Caco-2 (cell line): Measurements from ENCODE around the gene MET. TPM values are rescaled to one million over a fixed set of nuclear protein-coding genes. Genes with fewer than 3 reads are reported as not detected.
"Not testable (repeated sequence)": the region's sequence is repeated elsewhere in the genome, so short reads cannot be mapped to it uniquely, and the experiment has no call there.

Source experiments
- BruUV-seq: library from RNA; stranded (reverse); fragments of 400-500 nt; replicated peaks from 2 replicates; lab custom pipeline; 2021; lab: Mats Ljungman, UMichigan
- CTCF ChIA-PET: fragments of 300-600 bp; sonication (Branson Sonifier 250); formaldehyde crosslinking; loops from one replicate; lab custom pipeline; 2022; ENCODE audit warnings: antibody characterized with exemption; lab: Charles Lee
- POLR2A ChIA-PET: fragments of 300-600 bp; sonication (Branson Sonifier 250); formaldehyde crosslinking; loops from one replicate; lab custom pipeline; 2022; ENCODE audit warnings: antibody characterized with exemption; lab: Charles Lee
- DNase-seq, 2 experiments: peaks; one replicate each; pipeline versions ENCODE4 v3.0.0 to v3.0.0-alpha.2; 2020 to 2022
- H3K27me3 ChIP-seq: replicated peaks from 2 replicates; pipeline ENCODE4 v1.6.0; 2011; ENCODE audit warnings: low read length; ENCODE audit not compliant: control insufficient read depth, insufficient read depth
- H3K36me3 ChIP-seq: 2 replicates; pipeline ENCODE4 v1.5.1; 2011; ENCODE audit warnings: low read length; ENCODE audit not compliant: control insufficient read depth, insufficient read depth
- H3K4me1 ChIP-seq: fragments of 250-450 bp; sonication (Bioruptor Pico); 2 replicates; pipeline ENCODE4 v1.5.1; 2020; ENCODE audit warnings: mild to moderate bottlenecking
- H3K4me3 ChIP-seq: 2 replicates; pipeline ENCODE4 v1.5.1; 2011; ENCODE audit warnings: low read depth, mild to moderate bottlenecking, control low read depth, low read length
- H3K9me3 ChIP-seq: fragments of 250-450 bp; sonication (Bioruptor Pico); 2 replicates; pipeline ENCODE4 v1.5.1; 2020; ENCODE audit warnings: mild to moderate bottlenecking, moderate library complexity
- H3K27ac Mint-ChIP-seq: one replicate; pipeline ENCODE4 v1.8.0; 2022; ENCODE audit warnings: mixed read lengths; ENCODE audit not compliant: unreplicated experiment
- H3K27me3 Mint-ChIP-seq: one replicate; pipeline ENCODE4 v1.8.0; 2022; ENCODE audit warnings: mixed read lengths; ENCODE audit not compliant: insufficient read depth, unreplicated experiment
- H3K36me3 Mint-ChIP-seq: one replicate; pipeline ENCODE4 v1.8.0; 2022; ENCODE audit warnings: mild to moderate bottlenecking, mixed read lengths; ENCODE audit not compliant: insufficient read depth, unreplicated experiment
- H3K4me1 Mint-ChIP-seq: one replicate; pipeline ENCODE4 v1.8.0; 2022; ENCODE audit warnings: low read depth, mixed read lengths; ENCODE audit not compliant: unreplicated experiment
- H3K4me3 Mint-ChIP-seq: one replicate; pipeline ENCODE4 v1.8.0; 2022; ENCODE audit warnings: mild to moderate bottlenecking, moderate library complexity, mixed read lengths; ENCODE audit not compliant: unreplicated experiment
- H3K9me3 Mint-ChIP-seq: one replicate; pipeline ENCODE4 v1.8.0; 2022; ENCODE audit warnings: mixed read lengths; ENCODE audit not compliant: unreplicated experiment
- CTCF ChIP-seq, 2 experiments: fragments of 200-600 bp in 1 of 2; IDR thresholded peaks; 1 replicate in 1 of 2; 2 replicates in 1 of 2; pipeline versions ENCODE4 v1.5.1 to v1.8.0; 2011 to 2022; ENCODE audit warnings: antibody characterized with exemption in 1 of 2, control low read depth in 1 of 2, inconsistent platforms in 1 of 2, low read depth in 1 of 2, low read length in 1 of 2, mild to moderate bottlenecking in 1 of 2, moderate library complexity in 1 of 2; ENCODE audit not compliant: insufficient read depth in 1 of 2, severe bottlenecking in 1 of 2, unreplicated experiment in 1 of 2
- intact Hi-C: fragments of 100-400 bp; cut with micrococcal nuclease; formaldehyde crosslinking; loops from one replicate; pipeline ENCODE4 v1.10.0; 2022; ENCODE audit not compliant: unreplicated experiment
- total RNA-seq: library from RNA; stranded (reverse); gene quantifications from 2 replicates; pipeline ENCODE4 v1.2.3, GENCODE V29; 2022

Gene MET
- total RNA-seq, 1 experiment from 2014 or later, result 82.9 TPM

- intact Hi-C loops, result loop anchor here (1.0 to 2.0 kb wide), 2 partner anchors 13 to 52 kb away; partner anchors contain the start of gene MET
- Mint-ChIP-seq H3K36me3 (peaks cover 25% of the 10 kb centered on the region), H3K27ac (peak overlapping the region; percentile 96), H3K4me1 (peaks cover 23% of the 10 kb centered on the region), H3K4me3 (peak overlapping the region; percentile 89)
- H3K27me3 Mint-ChIP-seq, BruUV-seq, H3K9me3 ChIP-seq, POLR2A ChIA-PET, H3K27me3 ChIP-seq, H3K9me3 Mint-ChIP-seq, H3K36me3 ChIP-seq: not testable (repeated sequence)
- TF ChIP-seq CTCF (IDR thresholded peaks at IDR 0.05; ENCODE audit: insufficient read depth in 1 of 2, low read depth in 1 of 2, low read length in 1 of 2, severe bottlenecking in 1 of 2, unreplicated experiment in 1 of 2), result peak in 1 of 2 experiments; percentile 22
- peak; percentile 89 to 94 for DNase-seq
- CTCF ChIA-PET, result interaction anchor here (1.3 kb wide), 1 partner anchor 52 kb away, joined by 4 read pairs; the partner anchor contains the start of gene MET
- Histone ChIP-seq H3K4me3 (peak overlapping the region; percentile 45), H3K4me1 (peaks cover 30% of the 10 kb centered on the region)
Measured at GRCh38 chr7:116723959-116724529, 52.0 kb downstream of the MET start.

- Histone ChIP-seq H3K36me3 (peaks cover 1% of the 10 kb centered on the region; the same call in 1 of the 2 replicates), H3K4me3 (peak overlapping the region; percentile 45), H3K4me1 (peaks cover 30% of the 10 kb centered on the region), H3K27me3 (no peaks in the 10 kb centered on the region), H3K9me3 (no peaks in the 10 kb centered on the region)
- H3K4me3 Mint-ChIP-seq, result peak overlapping the region; percentile 89
- no peaks in the 10 kb centered on the region for H3K9me3 Mint-ChIP-seq
- POLR2A ChIA-PET, result no interaction called here
- intact Hi-C loops, result loop anchor here (1.0 to 2.0 kb wide), 2 partner anchors 14 to 52 kb away; partner anchors contain the start of gene MET
- CTCF ChIA-PET, result interaction anchor here (1.3 kb wide), 1 partner anchor 53 kb away, joined by 4 read pairs; the partner anchor contains the start of gene MET
- peaks cover 26% of the 10 kb centered on the region for H3K36me3 Mint-ChIP-seq
- TF ChIP-seq CTCF (IDR thresholded peaks at IDR 0.05; ENCODE audit: insufficient read depth in 1 of 2, low read depth in 1 of 2, low read length in 1 of 2, severe bottlenecking in 1 of 2, unreplicated experiment in 1 of 2), result no peak
- BruUV-seq, result TSS peak; percentile 56
- H3K27me3 Mint-ChIP-seq, result no peaks in the 10 kb centered on the region
- H3K27ac Mint-ChIP-seq, result peak overlapping the region; percentile 96
- peaks cover 28% of the 10 kb centered on the region for H3K4me1 Mint-ChIP-seq
- peak in 1 of 2 experiments; percentile 19 for DNase-seq
Measured at GRCh38 chr7:116724560-116725231, 52.7 kb downstream of the MET start.

- BruUV-seq, result no TSS peak
Measured at GRCh38 chr7:116726149-116726548, 54.2 kb downstream of the MET start.

More at GRCh38 chr7:116726149-116726548, 54.2 kb downstream of the MET start:
- no peaks in the 10 kb centered on the region for H3K27me3 Mint-ChIP-seq
- H3K4me3 Mint-ChIP-seq, result peak overlapping the region; percentile 36
- Histone ChIP-seq H3K36me3 (peaks cover 1% of the 10 kb centered on the region; the same call in 1 of the 2 replicates), H3K27me3 (no peaks in the 10 kb centered on the region), H3K4me3 (no peak overlapping the region), H3K9me3 (no peaks in the 10 kb centered on the region), H3K4me1 (peaks cover 42% of the 10 kb centered on the region)
- no peak for DNase-seq
- peaks cover 25% of the 10 kb centered on the region for H3K36me3 Mint-ChIP-seq
- intact Hi-C loops, result loop anchor here (2.0 kb wide), 1 partner anchor 55 kb away; no protein-coding TSS in a partner anchor
- no peak for TF ChIP-seq CTCF (IDR thresholded peaks at IDR 0.05; ENCODE audit: insufficient read depth in 1 of 2, low read depth in 1 of 2, low read length in 1 of 2, severe bottlenecking in 1 of 2, unreplicated experiment in 1 of 2)
- H3K4me1 Mint-ChIP-seq, result peaks cover 42% of the 10 kb centered on the region
- POLR2A ChIA-PET, result no interaction called here
- CTCF ChIA-PET, result no interaction called here
- peak overlapping the region; percentile 48 for H3K27ac Mint-ChIP-seq
- H3K9me3 Mint-ChIP-seq, result no peaks in the 10 kb centered on the region
